EH (cell line): ENCODE measurements around the gene LARGE2.
A peak's percentile ranks its signal among the peaks of the same experiment; 100 is the strongest.

ENCODE experiments used
- DNase-seq: peaks from one replicate; pipeline ENCODE4 v3.0.0-alpha.2; 2015; ENCODE audit warnings: low read depth

LARGE2 gene

GRCh38 chr11:45930031-45930794 is 7.8 kb downstream of the LARGE2 start:
- no peak for DNase-seq

DNA sequence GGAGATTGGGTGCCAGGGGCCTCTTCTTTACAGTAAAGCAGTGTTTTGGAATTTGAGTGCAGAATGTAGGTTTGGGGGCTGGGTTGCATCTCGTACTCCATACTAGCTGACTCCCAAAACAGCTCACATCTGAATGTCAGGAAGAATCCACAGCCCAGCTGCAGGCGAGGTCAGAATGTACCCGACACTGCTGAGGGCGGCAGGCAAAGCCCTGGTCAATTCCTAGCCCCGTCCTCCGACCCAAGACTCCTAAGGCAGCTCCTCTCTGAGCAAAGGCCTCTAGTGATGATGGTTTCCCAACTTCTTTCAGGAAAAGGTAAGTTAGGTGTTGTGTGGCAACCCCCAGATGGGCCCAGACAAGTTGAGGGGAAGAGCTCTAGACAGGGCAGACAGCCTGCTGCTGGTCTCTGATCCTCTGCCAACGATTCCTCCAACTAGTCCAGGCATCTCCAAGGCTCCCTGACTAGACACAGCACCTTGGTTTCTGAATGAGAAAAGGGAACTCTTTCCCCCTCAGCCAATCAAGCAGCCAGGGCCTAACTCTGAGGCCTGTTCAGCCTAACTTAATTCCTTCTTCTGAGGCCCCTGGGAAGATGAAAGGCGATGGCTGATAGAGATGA is 8.6 kb downstream of the LARGE2 start:
- DNase-seq, result no peak

DNA sequence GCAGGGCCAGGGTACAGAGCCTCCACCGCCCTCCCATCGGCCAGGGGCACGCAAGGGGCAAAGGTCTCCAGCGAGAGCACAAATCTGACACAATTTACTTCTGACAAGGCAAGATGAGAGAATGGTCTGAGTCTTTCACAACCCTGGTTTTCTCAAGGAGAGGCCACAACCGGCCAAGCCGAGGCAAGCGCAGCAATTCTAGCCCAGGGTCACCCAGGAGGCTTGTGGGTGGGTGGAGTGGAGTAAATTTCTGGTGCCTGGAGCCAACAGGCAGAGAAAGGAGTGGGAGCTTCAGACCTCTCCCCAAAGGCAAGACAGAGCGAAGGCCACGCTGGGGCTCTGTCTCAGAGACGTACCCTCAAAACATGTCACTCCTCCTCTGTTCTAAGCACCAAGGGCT is 9.3 kb downstream of the LARGE2 start:
- DNase-seq, result no peak

DNA sequence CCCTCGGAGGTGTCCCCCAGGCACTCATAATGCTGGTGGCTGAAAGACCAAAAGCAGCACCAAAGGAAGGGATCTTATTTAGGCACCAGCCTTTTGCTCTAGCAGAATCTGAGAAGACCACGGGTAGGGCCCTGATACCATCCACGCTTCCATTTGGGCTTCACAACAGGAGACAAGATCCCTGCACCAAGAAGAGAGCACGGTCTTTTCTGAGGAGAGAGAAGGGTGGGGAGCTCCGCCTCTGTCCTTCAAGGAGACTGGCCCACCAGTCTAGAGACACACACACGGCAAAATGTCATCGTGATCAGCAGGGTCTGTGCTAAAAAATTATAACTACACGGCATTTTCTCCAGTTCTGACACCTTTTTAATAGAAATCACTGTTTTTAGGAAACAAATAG is 9.8 kb downstream of the LARGE2 start:
- no peak for DNase-seq

DNA sequence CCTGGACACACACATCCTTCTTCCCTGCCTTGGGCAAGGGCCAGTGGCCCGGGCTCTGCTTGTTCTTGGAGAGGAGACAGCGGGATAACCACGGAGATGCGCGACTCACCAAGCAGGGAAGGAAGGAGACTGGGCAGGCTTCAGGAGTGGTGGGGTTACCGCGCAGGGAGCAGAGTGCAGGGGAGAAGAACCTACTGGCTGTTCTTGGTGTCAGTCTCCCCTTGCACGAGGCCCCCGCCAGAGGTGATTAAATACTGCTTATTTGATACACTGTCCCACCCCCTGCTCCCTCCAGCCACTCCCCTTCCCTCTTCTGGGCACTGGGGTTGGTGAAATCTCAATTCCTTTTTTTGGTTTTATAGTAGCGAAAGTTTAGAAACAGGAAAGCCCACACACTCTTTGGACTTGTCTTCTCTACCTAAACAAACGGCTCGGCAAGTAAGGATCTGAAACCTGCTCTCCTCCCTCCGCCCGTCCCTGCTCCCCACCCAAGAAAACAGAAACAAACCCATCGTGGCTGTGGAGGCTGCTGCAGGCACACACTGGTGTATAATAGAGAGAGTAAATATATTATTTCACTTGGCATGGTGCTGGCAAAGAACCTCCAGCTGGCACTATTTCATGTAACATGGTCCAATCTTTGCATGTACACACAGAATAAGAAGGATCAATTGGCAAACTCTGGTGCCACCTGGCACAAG is 10.8 kb downstream of the LARGE2 start:
- peak; percentile 53 for DNase-seq

DNA sequence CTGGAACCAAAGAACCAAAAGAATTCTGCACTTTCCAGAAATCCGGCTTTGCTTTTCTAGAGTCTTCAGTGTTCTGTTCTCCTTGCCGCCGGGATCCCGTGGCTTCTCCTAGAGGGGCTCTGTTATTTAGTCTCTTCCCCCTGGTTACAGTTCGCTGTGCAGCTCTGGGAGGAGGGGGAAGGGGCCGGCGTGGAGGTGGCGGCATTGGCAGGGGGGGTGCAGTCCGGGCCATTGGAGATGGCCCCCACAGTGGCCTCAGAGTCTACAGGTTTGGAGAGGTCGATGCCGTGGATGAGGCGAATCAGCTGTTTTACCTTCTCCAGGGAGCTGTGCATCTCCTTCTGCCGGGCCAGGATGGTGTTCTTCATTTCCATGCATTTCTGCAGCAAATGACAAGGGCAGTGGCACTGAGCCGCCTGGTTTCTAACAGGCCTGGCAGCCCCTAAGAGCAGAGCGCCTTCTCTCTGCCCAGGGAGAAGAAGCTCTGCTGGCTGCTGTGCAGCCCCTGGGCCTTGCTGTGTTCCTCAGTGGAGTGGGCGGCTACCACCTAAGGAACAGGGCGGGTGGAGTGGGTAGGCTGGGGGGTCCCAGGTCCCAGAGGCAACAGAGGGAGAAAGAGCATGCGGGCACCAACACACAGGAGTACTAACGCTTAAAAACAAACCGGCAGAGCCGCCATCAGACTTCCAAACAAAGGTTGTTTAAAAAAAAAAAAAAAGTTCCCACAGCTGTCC is 11.6 kb downstream of the LARGE2 start:
- DNase-seq, result no peak

GRCh38 chr11:45934580-45935318 is 12.3 kb downstream of the LARGE2 start:
- DNase-seq, result no peak

DNA sequence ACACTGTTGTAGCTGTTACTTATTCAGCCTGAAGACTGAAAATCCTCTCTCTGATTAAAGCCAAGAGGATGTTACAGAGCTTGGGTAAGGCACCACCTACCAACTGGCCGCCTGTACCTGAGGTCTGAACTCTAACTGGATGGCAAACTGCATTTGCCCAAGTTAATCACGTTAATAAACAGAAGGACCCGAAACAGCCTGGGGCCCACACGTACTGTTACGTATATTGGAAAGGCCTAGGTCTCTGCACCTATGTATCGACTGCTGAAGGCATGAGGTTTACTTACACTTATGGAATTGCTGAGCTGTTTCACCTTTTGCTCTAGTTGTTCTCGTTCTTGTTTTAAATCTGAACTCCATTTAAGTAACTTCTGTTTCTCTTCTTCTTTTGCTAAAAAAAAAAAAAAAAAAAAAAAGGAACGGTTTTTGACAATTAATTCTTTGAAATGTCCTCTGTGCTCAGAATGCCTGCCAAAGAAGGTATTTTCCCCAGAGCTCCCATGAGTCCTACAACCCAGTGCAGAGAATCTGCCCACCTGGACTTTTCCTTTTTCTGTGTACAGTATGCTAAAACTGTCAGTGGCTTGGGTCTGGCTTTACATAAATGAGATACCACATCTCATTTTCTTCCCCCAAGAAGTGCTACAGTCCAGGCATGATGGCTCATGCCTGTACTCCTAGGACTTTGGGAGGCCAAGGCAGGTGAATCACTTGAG is 13.1 kb downstream of the LARGE2 start:
- DNase-seq, result no peak

- DNase-seq, result no peak
These were observed 14.1 kb downstream of the LARGE2 start for GRCh38 chr11:45936511-45937054.

DNA sequence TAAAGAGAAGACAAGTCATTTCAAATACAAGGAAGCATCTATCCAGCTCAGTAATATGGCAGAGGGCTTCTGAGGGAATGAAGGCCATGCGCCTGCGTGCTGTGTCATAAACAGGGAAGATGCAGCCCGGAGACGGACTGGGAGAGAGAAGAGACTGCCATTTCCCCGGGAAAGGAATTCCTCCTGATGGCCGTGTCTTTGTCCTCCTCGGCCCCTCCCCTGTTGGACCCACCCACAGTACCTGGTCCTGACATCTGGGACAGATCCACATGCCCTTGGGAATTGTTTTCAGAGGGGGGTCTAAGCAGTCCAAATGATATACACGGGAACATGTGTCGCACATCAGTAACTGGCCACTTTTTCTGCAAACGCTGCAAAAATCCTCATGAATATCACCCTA is 15.5 kb downstream of the LARGE2 start:
- no peak for DNase-seq

DNA sequence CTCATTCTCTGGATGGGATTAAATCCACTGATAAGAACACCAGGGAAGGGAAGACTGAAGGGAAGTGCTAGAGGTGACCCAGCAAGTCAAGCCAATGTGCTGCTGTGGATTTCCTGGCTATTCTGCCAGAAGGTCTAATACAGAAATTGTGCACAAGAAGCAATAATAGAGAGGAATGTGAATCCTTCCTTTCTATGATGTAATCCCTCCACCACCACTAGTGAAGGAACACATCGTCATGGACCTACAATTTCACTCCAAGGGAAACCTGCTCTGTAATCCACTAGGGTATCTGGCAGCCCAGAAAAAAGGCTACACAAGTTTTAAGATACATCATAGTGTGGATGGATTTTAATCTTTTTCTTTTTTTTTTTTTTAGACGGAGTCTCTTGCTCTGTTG is 17.4 kb downstream of the LARGE2 start:
- DNase-seq, result peak; percentile 25

GRCh38 chr11:45941285-45941684 is 18.8 kb downstream of the LARGE2 start:
- no peak for DNase-seq

GRCh38 chr11:45942381-45942780 is 19.9 kb downstream of the LARGE2 start:
- DNase-seq, result no peak

DNA sequence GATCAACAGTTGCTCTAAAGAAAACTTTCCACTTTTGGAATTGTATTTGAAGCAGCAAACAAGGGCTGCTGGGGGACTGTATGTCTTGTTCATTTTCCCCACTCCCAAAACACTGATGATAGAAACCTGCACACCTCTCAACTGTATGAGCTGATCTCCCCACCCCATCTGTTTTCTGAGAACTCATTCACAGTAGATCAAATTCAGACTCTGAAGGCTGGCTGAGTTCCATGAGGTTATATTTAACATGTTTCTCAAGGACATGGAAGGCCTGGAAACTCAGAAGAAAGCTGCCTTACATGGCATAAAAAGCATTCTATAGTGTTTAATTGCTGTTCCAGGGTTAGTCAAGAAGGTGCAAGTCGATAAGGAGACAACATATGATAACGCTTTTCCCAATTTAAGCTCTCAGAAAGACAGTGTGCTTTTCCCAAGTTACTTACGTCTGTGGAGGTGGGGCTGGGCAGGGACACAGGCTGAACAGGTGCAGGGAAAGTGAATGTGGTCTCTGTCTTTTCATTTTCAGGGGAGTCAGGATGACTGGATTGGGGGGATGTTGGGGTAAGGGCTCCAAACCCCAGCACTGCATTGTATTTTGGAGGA is 23.0 kb downstream of the LARGE2 start:
- DNase-seq, result no peak

GRCh38 chr11:45947885-45948284 is 25.4 kb downstream of the LARGE2 start:
- DNase-seq, result no peak

DNA sequence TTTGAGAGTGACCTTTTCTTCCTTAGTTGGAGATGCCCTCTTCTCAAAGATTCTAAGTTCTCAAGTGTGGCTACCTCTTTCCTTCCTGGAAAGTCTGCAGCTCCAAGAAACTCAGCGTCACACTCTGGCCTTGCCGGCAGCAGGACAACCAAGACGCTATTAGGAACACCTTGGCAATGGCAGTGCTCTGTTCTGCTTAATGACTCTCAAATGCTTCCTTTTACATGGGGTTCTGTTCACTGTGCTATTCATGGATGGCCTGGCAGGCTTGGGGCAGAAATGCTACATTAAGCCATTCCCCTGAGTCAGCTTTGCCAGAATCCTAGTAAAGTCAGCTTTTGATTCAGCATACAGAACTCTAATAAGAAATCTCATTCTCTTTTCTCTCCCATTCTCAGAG is 25.9 kb downstream of the LARGE2 start:
- DNase-seq, result no peak

DNA sequence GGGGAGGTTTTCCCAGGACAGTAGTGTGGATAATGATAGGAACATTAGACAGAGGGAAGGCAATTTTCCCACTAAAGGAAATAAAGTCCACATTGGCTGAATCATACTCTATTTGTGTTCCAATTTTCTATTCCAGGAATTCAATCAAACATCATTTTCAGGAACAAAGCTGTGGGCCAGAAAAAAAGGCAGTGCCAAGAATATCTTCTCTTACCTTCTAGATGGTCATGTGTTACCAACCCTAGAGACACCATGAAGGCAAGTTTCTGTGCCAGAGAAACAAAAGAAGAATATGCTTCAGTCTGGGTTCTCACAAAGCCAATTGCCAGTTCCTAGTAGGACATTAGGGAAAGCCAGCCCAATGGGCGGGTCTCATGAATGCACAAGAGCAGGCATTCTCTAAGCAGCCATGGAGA is 27.5 kb downstream of the LARGE2 start:
- DNase-seq, result peak; percentile 18

DNA sequence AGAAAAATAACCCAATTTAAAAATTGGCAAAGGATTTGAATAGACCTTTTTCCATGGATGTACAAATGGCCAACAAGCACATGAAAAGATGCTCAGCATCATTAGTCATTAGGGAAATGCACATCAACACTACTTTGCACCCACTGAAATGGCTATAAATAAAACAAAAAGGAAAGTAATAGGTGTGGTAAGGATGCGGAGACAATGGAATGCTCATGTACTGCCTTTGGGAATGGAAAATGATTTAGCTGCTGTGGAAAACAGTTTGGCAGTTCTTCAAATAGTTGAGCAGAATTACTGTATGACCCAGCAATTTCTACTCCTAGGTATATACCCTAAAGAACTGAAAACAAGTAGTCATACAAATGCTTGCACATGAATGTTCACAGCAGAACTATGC is 37.4 kb downstream of the LARGE2 start:
- DNase-seq, result peak; percentile 64

- DNase-seq, result no peak
These were observed 38.1 kb downstream of the LARGE2 start for GRCh38 chr11:45960387-45961095.

- no peak for DNase-seq
These were observed 39.3 kb downstream of the LARGE2 start for GRCh38 chr11:45961751-45962240.
